HG03039 (cell line): Measurements from ENCODE around the gene PLXNA4.

Source experiments
- ATAC-seq: cut with Tn5 transposase; IDR thresholded peaks from one replicate; pipeline ENCODE4 v1.9.1; 2021; ENCODE audit warnings: mild to moderate bottlenecking, moderate library complexity; ENCODE audit not compliant: unreplicated experiment

The PLXNA4 gene

GRCh38 chr7:132290021-132290420 is 286.2 kb downstream of the PLXNA4 start:
- ATAC-seq: no peak

- no peak for ATAC-seq
Measured at GRCh38 chr7:132286836-132287235, 289.4 kb downstream of the PLXNA4 start.

- no peak for ATAC-seq
Measured at GRCh38 chr7:132280335-132280734, 295.9 kb downstream of the PLXNA4 start.

- ATAC-seq: no peak
Measured at GRCh38 chr7:132279718-132280117, 296.6 kb downstream of the PLXNA4 start.

GRCh38 chr7:132276976-132277725 is 299.1 kb downstream of the PLXNA4 start:
- ATAC-seq: no peak

- ATAC-seq: no peak
Measured at GRCh38 chr7:132276234-132276630, 300.0 kb downstream of the PLXNA4 start.

GRCh38 chr7:132275416-132276233 is 300.6 kb downstream of the PLXNA4 start:
- ATAC-seq: no peak

- no peak for ATAC-seq
Measured at GRCh38 chr7:132272763-132273371, 303.4 kb downstream of the PLXNA4 start.

- no peak for ATAC-seq
Measured at GRCh38 chr7:132270517-132270916, 305.8 kb downstream of the PLXNA4 start.

GRCh38 chr7:132269718-132270117 is 306.6 kb downstream of the PLXNA4 start:
- ATAC-seq: no peak

- no peak for ATAC-seq
Measured at GRCh38 chr7:132263151-132263550, 313.1 kb downstream of the PLXNA4 start.

GRCh38 chr7:132262160-132262470 is 314.2 kb downstream of the PLXNA4 start:
- ATAC-seq: no peak

GRCh38 chr7:132261327-132262159 is 314.7 kb downstream of the PLXNA4 start:
- no peak for ATAC-seq

GRCh38 chr7:132258231-132258630 is 318.0 kb downstream of the PLXNA4 start:
- no peak for ATAC-seq

- no peak for ATAC-seq
Measured at GRCh38 chr7:132257253-132257652, 319.0 kb downstream of the PLXNA4 start.

GRCh38 chr7:132256721-132257212 is 319.5 kb downstream of the PLXNA4 start:
- no peak for ATAC-seq

GRCh38 chr7:132255898-132256297 is 320.4 kb downstream of the PLXNA4 start:
- no peak for ATAC-seq

GRCh38 chr7:132255115-132255797 is 321.0 kb downstream of the PLXNA4 start:
- ATAC-seq: no peak

GRCh38 chr7:132254455-132254854 is 321.8 kb downstream of the PLXNA4 start:
- no peak for ATAC-seq

- no peak for ATAC-seq
Measured at GRCh38 chr7:132252793-132253100, 323.5 kb downstream of the PLXNA4 start.

GRCh38 chr7:132251327-132251659 is 325.0 kb downstream of the PLXNA4 start:
- no peak for ATAC-seq
